SK-N-SH (cell line): ENCODE data around the gene EPO. TPM values are rescaled to one million over a fixed set of nuclear protein-coding genes. Genes with fewer than 3 reads are reported as not detected.

Source experiments
- CTCF ChIA-PET: fragments of 300-600, 350-600 bp; formaldehyde crosslinking; extraction: SDS; loops from one replicate; lab custom pipeline; 2021; lab: Yijun Ruan, JAX
- POLR2A ChIA-PET: fragments of 350-600 bp; sonication (Branson Sonifier 250); formaldehyde crosslinking; extraction: SDS; loops from one replicate; lab custom pipeline; 2020; ENCODE audit warnings: antibody characterized with exemption, inconsistent platforms; lab: Yijun Ruan, JAX
- DNase-seq: peaks from one replicate; pipeline ENCODE4 v3.0.0; 2012
- H2AFZ ChIP-seq: fragments of 200-600 bp; sonication (generic); 2 replicates; pipeline ENCODE4 v1.8.1; 2016; ENCODE audit warnings: antibody characterized with exemption, mild to moderate bottlenecking, low read depth
- H3F3A ChIP-seq: fragments of 200-600 bp; sonication (generic); replicated peaks from 2 replicates; pipeline ENCODE3; 2016; ENCODE audit warnings: antibody characterized with exemption, mild to moderate bottlenecking; ENCODE audit not compliant: insufficient read depth
- H3K27ac ChIP-seq, 2 experiments: fragments of 200-500 bp in 1 of 2; fragments of 200-600 bp in 1 of 2; sonication (Bioruptor generic) in 1 of 2; sonication (generic), shearing (Covaris generic) in 1 of 2; 2 replicates each; pipeline versions ENCODE4 v1.5.1 to v1.6.1; 2014 to 2016; ENCODE audit warnings: low read depth in 2 of 2, inconsistent platforms in 1 of 2, low read length in 1 of 2, mild to moderate bottlenecking in 1 of 2, mixed read lengths in 1 of 2
- H3K27me3 ChIP-seq: fragments of 200-600 bp; sonication (generic), shearing (Covaris generic); 2 replicates; pipeline ENCODE4 v1.6.1; 2016; ENCODE audit warnings: mixed run types; ENCODE audit not compliant: insufficient read depth
- H3K36me3 ChIP-seq, 2 experiments: fragments of 200-500 bp in 1 of 2; fragments of 200-600 bp in 1 of 2; sonication (Bioruptor generic) in 1 of 2; sonication (generic) in 1 of 2; replicated peaks in 1 of 2; 2 replicates each; pipeline versions ENCODE3 to v1.5.1; 2014 to 2016; ENCODE audit warnings: low read length in 1 of 2, mild to moderate bottlenecking in 1 of 2; ENCODE audit not compliant: insufficient read depth in 2 of 2, control insufficient read depth in 1 of 2
- H3K4me1 ChIP-seq, 2 experiments: fragments of 200-500 bp in 1 of 2; fragments of 200-600 bp in 1 of 2; sonication (Bioruptor generic) in 1 of 2; sonication (generic), shearing (Covaris generic) in 1 of 2; 2 replicates each; pipeline versions ENCODE4 v1.5.1 to v1.6.1; 2014 to 2016; ENCODE audit warnings: low read depth in 1 of 2, low read length in 1 of 2, mixed run types in 1 of 2; ENCODE audit not compliant: insufficient read depth in 2 of 2, control insufficient read depth in 1 of 2
- H3K4me2 ChIP-seq: fragments of 200-600 bp; sonication (generic), shearing (Covaris generic); 2 replicates; pipeline ENCODE4 v1.6.1; 2017; ENCODE audit warnings: mixed run types
- H3K4me3 ChIP-seq, 2 experiments: fragments of 200-500 bp in 1 of 2; fragments of 200-600 bp in 1 of 2; sonication (Bioruptor generic) in 1 of 2; sonication (generic), shearing (Covaris generic) in 1 of 2; 2 replicates each; pipeline versions ENCODE4 v1.5.1 to v1.8.1; 2014 to 2016; ENCODE audit warnings: low read depth in 2 of 2, inconsistent platforms in 1 of 2, low read length in 1 of 2, mild to moderate bottlenecking in 1 of 2, mixed read lengths in 1 of 2, moderate library complexity in 1 of 2
- H3K79me2 ChIP-seq: fragments of 200-600 bp; sonication (generic); 2 replicates; pipeline ENCODE4 v1.8.1; 2017; ENCODE audit warnings: mild to moderate bottlenecking; ENCODE audit not compliant: insufficient read depth
- H3K9ac ChIP-seq: fragments of 200-600 bp; sonication (generic); 2 replicates; pipeline ENCODE4 v1.6.1; 2017; ENCODE audit warnings: mixed run types
- H3K9me2 ChIP-seq: fragments of 200-600 bp; sonication (generic); 2 replicates; pipeline ENCODE4 v1.6.1; 2017; ENCODE audit warnings: mixed run types
- H3K9me3 ChIP-seq: fragments of 200-600 bp; sonication (generic); 2 replicates; pipeline ENCODE4 v1.6.1; 2017; ENCODE audit warnings: mixed run types, mild to moderate bottlenecking, moderate library complexity
- H4K20me1 ChIP-seq: fragments of 200-600 bp; sonication (generic); 2 replicates; pipeline ENCODE4 v1.6.1; 2017; ENCODE audit warnings: mild to moderate bottlenecking, mixed run types; ENCODE audit not compliant: insufficient read depth
- ELF1 ChIP-seq: IDR thresholded peaks from 2 replicates; pipeline ENCODE4 v1.4.0; 2012
- GABPA ChIP-seq: IDR thresholded peaks from 2 replicates; pipeline ENCODE4 v1.4.0; 2012; ENCODE audit warnings: low read depth, mild to moderate bottlenecking
- PBX3 ChIP-seq: IDR thresholded peaks from 2 replicates; pipeline ENCODE4; 2012
- POLR2AphosphoS5 ChIP-seq: IDR thresholded peaks from 2 replicates; pipeline ENCODE4 v1.6.1; 2012; ENCODE audit warnings: low read depth, low read length
- YY1 ChIP-seq: IDR thresholded peaks from 2 replicates; pipeline ENCODE4 v1.4.0; 2012; ENCODE audit warnings: low read depth, mild to moderate bottlenecking
- WGBS: methylation state at CpG from one replicate; pipeline ENCODE4 v1.1.6; 2017; ENCODE audit warnings: low lambda C conversion rate; 5-methylcytosine and 5-hydroxymethylcytosine counted together
- polyA plus RNA-seq, 3 experiments: library from polyadenylated mRNA; depleted of rRNA; stranded (reverse); fragments of >200 nt; gene quantifications; 2 replicates each; pipeline ENCODE4 v1.2.3, GENCODE V29; 2012

The EPO gene
- polyA plus RNA-seq, 1 of the 3 experiments (the other 2 are of a cell fraction): not detected

DNA sequence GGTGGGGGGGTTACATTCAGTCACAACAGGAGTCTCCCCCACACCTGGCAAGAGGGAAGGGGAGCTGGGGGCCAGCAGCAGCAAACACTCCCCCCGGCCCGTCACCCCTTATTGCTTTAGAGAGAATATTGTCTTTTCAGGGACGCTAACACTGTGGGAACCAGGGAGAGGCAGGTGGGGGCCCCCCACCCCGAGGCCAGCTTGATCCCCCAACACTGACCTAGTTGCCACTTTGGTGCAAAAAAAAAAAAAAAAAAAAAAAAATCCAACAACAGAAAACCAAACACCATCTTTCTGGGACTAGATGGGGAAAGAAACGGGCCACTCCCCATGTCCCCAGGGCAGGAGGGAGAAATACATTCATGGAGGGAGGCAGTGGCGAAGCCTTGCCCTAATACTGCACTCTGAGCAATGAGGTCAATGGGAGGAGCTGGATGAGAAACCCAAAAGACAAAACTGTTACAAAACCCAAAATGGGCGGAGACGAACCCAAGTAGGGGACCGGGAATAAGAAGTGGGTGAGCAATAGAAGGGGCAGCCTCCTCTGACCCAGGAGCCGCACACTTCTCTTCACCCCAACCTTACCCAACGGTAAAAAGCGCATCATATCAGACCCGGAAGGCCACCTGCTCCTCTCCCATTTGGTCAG lies 40.2 kb upstream of the EPO start:
- no peak overlapping the region for H2AFZ ChIP-seq
- 0 out of 2 replicates have a peak, but pooled peaks have one; percentile 12 for TF ChIP-seq GABPA
- no peak for TF ChIP-seq ELF1
- H3K27me3 ChIP-seq: no peaks in the 10 kb centered on the region
- peak overlapping the region in 1 of 2 experiments; percentile 73; a peak in 1 of 4 replicates for H3K27ac ChIP-seq
- POLR2A ChIA-PET: interaction anchor here (0.5 to 6.3 kb wide), 10 partner anchors 11 to 192 kb away, joined by 3 to 23 read pairs (median 4); partner anchors contain the start of genes ACTL6B, GIGYF1 and MOSPD3
- CTCF ChIA-PET: interaction anchor here (0.8 to 10.5 kb wide), 12 partner anchors 13 to 197 kb away, joined by 3 to 227 read pairs (median 5); partner anchors contain the start of genes ACTL6B, FBXO24, GIGYF1 and LRCH4
- H3K4me2 ChIP-seq: no peak overlapping the region
- WGBS: 91% methylated on average over 13 of the region's 13 CpGs
- H3K79me2 ChIP-seq: peaks cover 35% of the 10 kb centered on the region
- H3K9me3 ChIP-seq: no peaks in the 10 kb centered on the region
- H3K4me1 ChIP-seq: peaks cover 0 to 35% of the 10 kb centered on the region in 2 experiments; a peak in 1 of 4 replicates
- no peak overlapping the region for H3K4me3 ChIP-seq
- H3K9ac ChIP-seq: no peak overlapping the region
- H4K20me1 ChIP-seq: peaks cover 56% of the 10 kb centered on the region
- H3K36me3 ChIP-seq: peaks cover 37 to 84% of the 10 kb centered on the region in 2 experiments
- peak; percentile 44 for DNase-seq
- no peaks in the 10 kb centered on the region for H3K9me2 ChIP-seq
- peaks cover 61% of the 10 kb centered on the region for H3F3A ChIP-seq

- H3K4me2 ChIP-seq: no peak overlapping the region
- peaks cover 56% of the 10 kb centered on the region for H4K20me1 ChIP-seq
- TF ChIP-seq PBX3 (peak; percentile 4; the same call in 1 of the 2 replicates), YY1 (no peak), POLR2AphosphoS5 (peak; percentile 38; the same call in 1 of the 2 replicates)
- H3K9me3 ChIP-seq: no peaks in the 10 kb centered on the region
- no peak overlapping the region for H3K4me3 ChIP-seq
- no peak overlapping the region for H2AFZ ChIP-seq
- 97% methylated on average over 9 of the region's 18 CpGs for WGBS
- peaks cover 61% of the 10 kb centered on the region for H3F3A ChIP-seq
- no peaks in the 10 kb centered on the region for H3K9me2 ChIP-seq
- peaks cover 0 to 35% of the 10 kb centered on the region in 2 experiments; a peak in 1 of 4 replicates for H3K4me1 ChIP-seq
- H3K36me3 ChIP-seq: peaks cover 37 to 91% of the 10 kb centered on the region in 2 experiments
- POLR2A ChIA-PET: interaction anchor here (0.5 to 3.5 kb wide), 8 partner anchors 10 to 192 kb away, joined by 3 to 14 read pairs (median 4); partner anchors contain the start of genes ACTL6B, GIGYF1 and MOSPD3
- DNase-seq: peak; percentile 50
- peaks cover 28% of the 10 kb centered on the region for H3K79me2 ChIP-seq
- H3K9ac ChIP-seq: no peak overlapping the region
- H3K27ac ChIP-seq: peak overlapping the region; percentile 2 to 9; a peak in 1 of 4 replicates
- CTCF ChIA-PET: interaction anchor here (0.8 to 10.5 kb wide), 11 partner anchors 12 to 198 kb away, joined by 3 to 227 read pairs (median 5); partner anchors contain the start of genes ACTL6B, FBXO24, GIGYF1 and LRCH4
- no peaks in the 10 kb centered on the region for H3K27me3 ChIP-seq
Observed at GRCh38 chr7:100680576-100681271, 39.5 kb upstream of the EPO start.
